HCEC 1CT (cell line): ENCODE measurements around the gene FAT3.

Experiments used
- DNase-seq: peaks from one replicate; pipeline ENCODE4 v3.0.0-alpha.2; 2017

Gene FAT3

DNA sequence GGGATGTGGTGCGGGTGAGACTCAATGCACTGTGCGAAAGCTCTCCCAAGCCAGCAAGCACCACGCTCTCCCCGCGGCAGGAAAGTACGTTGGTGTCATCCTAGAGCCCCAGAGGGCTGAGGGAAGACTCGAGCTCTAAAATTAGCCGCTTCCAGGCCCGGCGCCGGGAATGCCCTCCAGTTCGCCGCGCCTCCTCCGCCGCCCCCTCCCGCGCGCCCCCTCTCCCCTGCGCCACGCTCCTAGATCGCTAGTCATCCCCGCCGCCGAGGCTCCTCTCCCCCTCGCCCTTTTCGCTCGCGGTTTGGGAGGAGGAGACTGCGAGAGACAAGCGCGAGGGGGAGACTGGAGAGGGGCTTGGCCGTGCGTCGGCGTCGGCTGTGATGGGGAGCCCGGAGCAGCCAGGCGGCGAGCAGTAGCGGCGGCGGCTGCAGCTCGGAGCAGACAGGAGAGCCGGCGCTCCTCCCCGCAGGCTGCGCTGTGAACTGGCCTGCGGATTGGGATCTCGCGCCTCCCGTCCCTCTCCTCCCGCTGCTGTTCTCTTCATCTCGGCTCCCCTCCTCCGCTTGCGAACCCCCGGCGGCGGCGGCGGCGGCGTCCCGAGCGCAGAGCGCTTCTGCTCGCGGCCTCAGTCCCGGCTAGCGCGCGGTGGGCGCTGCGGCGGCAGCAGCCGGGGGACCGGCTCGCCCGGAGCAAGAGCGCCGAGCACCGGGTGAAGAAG, at the start of gene FAT3:
FAT3 (plus strand) TSS at position 412 of the 718 bp plus-strand sequence. CDS start 127,295 bp downstream, outside the sequence.
- DNase-seq: peak; percentile 22

DNA sequence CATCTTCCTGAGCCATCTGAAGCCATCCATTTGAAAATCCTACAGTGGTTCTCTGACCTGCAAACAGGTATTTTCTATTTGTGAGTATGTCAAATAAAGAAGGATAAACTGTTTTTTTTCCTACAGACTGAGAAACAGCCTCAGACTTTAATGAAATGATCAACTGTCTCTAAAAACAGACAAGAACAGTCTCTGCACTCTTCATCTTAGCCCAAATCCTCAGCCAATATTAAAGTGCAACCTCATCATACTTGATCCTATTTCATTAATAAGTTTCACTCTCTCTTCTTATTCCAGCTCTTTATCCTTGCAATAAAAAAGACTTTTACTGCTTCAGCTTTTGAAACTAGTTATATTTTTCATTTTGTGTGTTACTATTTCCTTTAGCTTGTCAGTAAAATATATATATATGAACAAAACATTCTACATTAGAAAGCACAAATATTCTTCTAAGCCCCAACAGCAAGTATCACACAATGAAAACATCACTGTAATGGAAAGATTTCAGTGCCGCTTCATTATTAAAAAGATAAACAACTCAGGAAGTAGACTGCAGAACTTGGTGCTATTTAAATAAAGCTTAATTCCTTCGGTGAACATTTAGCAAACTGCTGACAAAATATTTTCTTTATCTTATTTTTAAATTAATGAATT, 45.5 kb upstream of the FAT3 start:
- DNase-seq: no peak

DNA sequence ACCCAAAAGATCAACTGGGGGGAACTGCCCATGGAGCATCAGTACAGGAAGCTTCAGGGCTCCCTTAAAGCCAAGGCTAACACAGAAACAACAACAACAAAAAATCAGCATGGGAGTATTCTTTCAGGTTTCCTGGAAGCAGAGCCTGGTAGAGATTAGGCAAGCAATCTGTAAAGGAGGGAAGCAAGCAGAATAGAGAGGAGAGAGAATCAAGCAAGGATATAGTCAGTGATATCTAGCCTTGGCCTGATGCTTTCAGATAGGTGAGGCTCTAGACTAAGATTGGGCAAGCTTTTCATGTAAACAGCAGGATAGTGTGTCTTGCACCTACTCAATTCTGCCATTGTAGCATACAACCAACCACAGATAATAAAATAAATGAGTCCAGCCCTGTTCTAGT, 44.4 kb upstream of the FAT3 start:
- DNase-seq: no peak

DNA sequence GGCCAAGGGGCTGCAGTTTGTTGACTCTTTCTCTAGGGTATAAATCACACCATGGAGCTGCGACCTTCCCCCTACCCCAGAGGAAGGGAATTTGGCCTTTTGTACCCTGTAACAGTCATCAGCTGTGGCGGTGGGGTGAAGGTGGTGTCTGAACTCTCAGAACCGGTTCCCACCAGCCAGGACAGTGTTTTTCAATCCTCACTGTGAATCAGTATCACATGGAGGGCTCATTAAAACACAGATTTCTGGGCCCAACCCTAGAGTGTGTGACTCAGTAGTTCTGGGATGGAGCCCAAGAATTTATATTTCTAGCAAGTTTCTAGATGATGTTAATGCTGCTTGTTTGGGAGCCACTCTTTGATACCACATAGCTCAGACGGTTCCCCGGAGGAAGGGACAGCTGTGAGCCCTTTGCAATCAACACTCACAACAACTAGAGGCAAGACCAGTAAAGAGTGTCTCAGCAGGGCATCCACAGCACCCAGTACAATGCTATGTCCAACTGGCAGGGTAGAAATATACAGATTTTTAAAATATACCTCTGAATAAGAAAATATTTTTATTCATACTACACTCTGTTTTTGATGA, 43.9 kb upstream of the FAT3 start:
- DNase-seq: peak; percentile 38

DNA sequence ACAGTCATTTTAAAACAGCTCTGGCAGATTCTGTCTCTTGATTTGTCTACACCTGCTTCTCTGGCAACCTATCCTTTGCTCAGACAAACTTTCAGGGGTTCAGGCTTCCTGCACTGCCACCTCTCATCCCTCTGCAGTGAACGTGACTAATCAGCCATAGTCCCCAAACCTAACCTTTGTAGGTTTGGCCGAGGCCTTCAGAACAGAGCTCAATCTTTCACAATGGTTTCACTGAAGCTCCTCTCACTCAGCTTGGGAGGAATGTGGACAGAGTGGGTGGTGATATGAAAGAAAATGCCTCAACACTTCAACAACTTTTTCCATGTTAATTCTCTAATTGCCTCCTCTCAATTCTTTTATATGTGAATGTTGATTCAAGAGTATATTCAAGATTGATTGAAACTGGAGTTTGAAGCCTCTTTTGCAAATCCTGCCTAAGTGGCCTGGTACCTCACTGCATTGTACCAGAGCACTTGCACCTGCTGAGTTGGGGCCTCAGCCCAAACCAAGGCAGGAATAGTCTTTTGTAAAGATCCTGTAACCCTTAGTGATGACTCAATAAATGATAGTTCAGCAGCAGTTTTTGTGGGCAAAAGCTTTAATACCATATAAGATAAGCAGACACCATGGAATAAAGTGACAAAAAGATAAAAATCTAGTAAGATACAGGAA, 33.9 kb upstream of the FAT3 start:
- no peak for DNase-seq

DNA sequence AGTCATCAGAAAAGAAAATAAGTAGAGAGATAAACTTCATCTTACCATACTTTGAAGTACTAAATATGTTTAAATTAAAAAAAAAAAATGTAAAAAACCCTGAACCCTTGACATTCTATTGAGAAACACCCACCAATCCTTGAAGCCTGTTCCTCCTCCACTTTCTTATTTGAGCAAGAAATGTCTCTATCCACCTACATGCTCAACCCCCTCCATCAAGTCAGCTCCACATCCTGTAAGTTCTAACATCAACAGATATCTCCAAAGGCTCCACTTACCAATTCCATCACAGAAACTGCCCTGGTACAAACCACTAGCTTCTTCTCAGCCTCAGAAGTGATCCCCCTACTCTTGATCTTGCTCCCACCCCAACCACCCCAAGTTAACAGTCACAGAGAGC, 32.5 kb upstream of the FAT3 start:
- DNase-seq: no peak

DNA sequence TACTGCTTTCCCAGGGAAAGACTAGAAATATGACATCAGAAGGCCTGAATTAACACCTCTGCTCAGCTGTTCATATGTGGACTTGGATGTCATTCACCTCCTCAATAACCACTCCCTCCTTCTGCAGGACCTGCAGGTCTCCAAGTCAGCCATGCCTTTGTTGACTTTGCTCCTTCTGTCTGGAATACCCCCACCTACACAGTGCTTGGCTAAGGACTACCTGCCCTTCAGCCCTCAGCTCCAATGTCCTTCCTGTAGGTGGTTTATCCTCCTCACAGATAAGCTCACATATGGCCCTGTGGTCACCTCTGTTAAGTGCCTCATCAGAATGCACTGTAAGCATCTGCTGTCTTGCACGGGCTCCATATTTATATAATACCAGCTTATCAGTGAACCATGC, 26.4 kb upstream of the FAT3 start:
- no peak for DNase-seq

DNA sequence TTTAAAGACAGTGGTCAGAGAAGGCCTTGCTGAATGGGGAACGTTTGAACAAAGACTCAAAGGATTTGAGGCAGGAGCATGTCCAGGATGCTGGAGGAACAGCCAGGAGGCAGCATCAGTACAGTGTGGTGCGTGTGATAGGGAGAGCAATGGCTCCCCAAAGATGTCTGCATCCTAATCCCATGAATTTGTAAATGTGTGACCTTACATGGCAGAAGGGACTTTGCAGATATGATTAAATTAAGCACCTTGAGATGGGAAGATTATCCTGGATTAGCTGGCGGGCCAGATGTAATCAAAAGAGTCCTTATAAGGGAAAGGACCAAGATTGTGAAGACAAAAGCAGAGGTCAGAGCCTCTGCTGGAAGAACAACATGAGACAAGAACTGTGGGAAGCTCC, 24.6 kb upstream of the FAT3 start:
- DNase-seq: no peak

DNA sequence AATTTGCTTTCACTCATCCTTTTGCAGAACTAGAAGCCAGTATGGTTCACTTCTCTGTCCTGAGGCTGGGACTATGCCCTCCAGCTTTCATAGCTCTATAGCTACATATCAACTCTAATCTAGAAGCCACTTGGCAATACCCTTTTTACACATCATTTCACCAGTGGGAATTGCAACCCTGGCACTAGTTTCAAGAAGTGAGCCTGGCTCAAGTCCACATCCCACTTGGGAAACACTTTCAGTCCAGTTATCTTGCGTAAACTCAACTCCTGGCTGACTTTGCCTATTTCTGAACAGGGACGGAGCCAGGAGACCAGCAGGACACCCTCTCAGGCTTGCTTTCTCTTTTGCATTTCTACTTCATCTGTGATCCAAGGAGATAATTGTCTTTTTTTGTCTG, 19.9 kb upstream of the FAT3 start:
- no peak for DNase-seq

DNA sequence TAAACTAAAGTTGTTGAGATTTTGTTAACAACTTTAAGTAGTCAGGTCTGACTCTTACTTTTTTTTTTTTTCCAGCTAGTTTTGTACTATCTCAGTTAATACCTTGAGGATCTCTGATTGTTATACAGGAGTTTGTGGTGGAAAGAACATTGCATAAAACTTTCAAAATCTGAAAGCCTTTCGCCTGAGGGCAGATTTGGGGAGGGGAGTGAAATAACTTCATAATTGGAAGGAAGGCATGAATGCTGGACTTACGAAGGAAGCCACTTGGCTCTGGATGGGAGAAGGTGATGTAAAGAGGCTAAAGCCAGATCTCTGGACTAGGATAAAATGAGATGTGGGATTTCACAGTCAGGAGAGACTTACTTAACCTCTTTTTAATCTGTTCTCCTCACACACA, 18.2 kb upstream of the FAT3 start:
- no peak for DNase-seq

DNA sequence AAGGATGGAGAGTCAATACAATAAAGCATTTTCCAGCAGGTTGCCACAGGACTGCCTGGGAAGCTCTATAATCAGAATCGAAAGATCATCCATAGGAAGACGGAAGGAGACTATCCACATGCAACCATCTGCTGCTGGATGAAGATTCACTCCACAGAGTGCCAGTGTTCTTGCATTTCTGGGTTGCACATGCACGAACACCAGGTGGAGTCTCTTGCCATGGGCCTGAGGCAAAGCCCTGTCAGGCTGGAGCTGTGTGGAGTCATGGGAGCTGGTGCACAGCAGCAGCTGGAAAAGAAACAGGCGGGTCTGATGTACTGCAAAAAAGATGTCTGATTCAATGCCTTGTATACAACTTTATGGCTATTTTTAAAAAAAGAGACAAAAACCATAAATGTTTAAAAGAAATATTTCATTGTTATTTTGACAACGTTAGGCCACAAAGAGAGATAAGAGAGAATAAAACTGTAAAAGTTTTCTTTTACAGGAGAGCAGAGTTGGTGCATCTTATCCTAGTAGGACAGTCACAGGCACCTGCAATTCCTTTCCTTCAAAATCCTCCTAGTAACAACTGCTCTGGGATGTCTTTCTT, 12.9 kb upstream of the FAT3 start:
- DNase-seq: peak; percentile 15

DNA sequence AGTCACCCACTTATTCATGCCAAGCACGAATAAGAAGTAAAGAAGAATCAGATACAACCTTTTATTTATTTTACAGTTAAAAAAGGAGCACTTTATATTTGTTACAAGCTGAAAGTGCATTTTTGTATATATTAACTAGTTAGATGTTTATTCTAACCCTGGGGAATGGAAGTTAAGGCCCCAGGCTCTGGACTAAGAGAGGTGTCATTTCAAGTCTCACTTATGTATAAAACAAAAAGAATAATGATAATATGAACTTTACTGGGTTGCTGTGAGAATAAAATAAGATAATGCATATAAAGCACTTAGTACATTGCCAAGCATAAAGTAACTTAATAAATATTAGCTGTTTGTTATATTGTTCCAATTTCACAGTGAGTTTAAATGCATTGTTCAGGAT, 12.1 kb upstream of the FAT3 start:
- DNase-seq: no peak

DNA sequence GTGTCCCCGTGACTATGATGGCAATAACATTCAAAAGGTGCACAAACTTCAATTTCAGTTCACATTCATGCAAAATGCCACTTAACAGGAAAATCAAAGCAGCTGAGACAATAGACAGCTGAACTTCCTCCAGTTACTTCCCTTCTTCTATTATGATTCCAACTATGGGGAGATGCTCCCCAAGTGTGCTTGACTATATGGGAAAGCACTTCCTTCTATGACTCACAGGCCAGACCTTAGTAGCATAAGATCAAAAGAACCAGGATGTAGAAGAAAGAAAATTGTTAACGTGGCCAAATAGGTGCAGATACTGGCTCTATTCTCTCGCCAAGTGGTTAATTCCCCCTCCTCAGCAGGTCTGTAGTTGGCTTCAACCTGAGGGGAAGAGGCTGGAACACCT, 7.8 kb upstream of the FAT3 start:
- no peak for DNase-seq

DNA sequence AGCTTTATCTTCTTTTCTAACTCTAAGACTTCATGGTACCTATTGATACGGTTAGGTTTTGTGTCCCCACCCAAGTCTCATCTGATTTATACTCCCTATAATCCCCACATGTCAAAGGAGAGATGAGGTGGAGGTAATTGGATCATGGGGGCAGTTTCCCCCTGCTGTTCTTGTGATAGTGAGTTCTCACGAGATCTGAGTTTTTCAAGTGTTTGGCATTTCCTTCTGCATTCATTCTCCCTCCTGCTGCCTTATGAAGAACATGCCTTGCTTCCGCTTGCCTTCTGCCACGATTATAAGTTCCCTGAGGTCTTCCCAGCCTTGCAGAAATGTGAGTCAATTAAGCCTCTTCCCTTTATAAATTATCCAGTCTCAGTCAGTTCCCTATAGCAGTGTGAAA, 5.1 kb upstream of the FAT3 start:
- DNase-seq: no peak

DNA sequence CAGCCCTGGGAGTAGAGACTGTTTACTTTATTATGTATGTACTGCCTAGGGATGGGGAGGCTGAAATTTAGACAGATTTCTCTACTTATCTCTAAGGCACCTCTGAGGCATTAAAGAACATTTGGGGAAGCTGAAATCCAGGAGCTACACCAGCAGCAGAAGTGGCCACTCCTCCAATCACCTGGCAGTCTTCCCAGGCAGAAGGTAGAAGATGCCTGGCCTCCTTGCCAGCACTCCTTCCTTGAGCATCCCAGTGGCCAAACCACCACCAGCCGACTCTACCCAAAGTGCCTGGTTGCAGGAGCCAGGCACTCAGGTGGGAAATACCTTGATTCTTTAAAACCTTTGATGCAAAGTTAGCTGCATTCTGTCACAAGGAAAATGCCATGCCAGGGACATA, 1.9 kb upstream of the FAT3 start:
- no peak for DNase-seq

DNA sequence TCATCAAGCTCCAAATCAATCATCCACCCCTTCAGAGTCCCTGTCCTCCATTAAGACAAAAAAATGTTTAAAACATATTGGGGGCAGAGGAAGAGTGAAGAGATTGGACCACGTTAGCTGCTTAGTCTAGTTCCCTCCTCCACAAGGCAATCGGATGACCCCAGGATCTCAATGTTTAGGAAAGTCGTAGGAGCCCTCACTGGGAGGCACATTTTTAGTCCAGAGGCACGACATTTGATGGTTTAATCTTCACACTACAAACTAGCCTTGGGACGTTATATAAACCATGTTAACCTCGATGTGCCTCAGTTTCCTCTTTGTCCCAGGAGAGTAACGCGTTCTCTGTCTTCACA, 588 bp upstream of the FAT3 start:
- DNase-seq: no peak

DNA sequence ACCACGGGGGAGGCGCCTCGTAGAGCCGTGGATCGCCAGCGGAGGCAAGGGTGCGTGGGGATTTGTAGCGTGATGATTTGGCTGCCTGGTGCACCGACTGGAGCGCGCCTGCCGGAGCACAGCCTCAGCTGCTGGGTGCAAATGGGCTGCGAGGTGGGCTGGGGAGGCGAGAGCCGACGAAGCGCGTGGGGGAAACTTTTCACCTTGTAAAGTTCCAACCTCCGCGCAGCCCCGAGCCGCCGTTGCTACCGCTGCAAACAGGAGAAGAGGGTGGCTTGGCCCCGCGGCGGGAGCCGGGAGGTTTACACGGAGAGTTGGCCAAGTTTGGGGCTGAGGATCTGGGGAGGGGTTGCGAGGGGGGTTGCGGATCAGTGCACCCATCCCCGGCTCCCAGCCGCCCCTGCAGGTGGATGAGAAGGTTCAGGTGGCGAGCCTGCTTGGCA, 528 bp downstream of the FAT3 start:
- DNase-seq: no peak

DNA sequence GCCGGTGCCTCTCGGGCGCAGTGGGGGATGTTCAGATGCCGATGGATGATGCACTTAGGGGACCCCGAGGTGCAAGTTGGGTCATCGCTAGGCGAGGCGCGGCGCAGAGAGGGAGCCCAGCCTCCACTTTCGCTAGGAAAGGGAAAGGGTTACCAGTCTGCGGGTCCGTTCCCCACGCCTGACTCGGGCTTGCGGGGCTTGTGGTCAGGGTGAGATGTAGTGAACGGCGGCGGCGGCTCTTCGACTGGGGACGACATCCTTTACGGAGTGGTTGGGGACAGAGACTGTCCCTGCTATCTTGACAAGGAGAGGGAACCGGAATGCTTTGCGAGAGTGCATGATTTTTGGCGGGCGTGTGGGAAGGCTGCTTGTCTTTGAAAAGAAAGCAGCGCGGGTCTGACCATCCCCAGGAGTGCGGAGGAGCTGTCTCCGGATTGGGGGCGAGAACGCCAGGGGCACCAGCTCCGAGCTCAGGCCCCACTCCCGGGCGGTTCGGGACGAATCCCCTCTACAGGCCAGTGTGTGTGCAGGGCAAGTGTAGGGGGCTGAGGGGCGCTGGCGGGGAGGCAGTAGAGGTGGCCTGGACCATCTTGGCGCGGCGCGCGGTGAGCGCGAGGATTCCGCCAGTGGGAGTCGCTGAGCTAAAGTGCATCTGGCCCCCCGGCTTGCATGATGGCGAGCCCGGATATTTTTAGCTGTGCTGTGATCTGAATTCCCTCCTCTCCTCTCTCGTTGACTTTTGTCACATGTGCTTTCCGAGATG, 1.1 kb downstream of the FAT3 start:
- no peak for DNase-seq

DNA sequence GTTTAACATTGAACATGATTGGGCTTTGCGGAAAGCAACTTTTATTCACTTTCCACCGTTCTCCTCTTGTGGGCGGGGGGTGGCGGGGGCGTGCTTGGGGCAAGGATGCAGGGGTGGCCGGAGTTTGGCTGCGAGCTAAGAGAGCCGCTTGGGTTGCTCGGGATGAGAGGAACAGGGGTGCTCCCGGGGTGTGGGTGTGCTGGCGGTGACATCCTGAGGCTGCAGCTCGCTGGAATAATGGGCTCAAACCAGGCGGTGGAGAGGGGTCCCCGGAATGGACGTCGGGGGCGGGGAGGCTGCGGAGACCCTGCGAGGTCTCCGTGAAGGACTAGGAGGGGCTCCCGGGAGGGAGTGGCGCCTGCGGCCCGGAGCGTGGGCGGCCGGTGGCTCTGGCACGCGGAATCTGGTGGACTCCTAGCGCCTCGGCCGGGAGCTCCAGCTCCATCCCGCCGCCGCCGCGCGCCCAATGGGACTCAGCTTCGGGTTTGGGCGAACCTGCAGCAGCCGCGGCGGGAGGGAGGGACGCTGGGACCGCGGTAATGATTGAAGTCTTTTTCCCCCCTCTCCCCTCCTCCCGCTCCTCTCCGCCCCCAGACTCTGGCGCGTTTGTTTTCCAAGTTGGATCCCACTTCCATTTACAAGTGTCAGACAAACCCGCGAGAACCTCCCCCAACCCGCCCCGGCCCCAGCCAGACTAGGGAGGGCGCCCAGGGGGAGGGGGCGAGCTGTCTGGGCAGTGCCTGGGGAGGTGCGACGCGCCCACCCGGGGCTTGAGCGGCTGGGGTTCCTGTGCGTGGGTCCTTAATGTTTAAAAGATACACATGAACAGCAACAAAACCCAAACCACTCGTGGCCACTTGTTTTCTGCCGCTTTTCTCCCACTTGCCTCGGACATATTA, 2.0 kb downstream of the FAT3 start:
- DNase-seq: no peak

DNA sequence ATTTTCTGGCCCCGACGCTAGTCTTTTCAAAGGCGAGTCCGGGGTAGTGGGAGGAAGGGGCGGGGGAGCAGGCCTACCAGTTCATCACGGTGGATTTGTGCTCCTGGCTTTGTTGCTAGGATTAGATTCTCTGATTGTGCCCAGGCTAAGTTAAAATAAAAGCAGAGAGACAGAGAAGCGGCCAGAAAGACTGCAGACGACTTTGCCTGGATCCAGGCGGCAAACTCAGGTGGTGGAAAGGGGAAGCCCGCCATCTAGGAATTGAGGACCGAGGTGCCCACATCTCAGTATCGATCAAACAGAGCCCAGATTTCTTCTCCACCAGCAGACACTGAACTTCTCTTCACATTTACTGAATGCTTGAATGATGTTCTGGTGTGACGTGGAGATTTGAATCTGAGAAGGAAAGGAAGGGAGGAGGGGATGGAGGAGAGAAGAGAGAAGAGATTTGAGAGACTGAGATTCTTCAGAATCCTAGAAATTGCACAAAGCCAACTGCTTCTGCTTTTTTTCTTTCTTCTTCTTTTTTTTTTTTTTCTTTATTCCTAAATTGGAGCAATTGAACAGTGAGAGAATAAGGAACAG, 2.7 kb downstream of the FAT3 start:
- DNase-seq: no peak
